Tibial nerve (tissue), 4 donors: Measurements from ENCODE around the gene CD34. TPM values are rescaled to one million over a fixed set of nuclear protein-coding genes. Genes with fewer than 3 reads are reported as not detected.

Experiments used
- DNase-seq, 2 donors: peaks; one replicate each; pipeline ENCODE4 v3.0.0-alpha.2; 2019; ENCODE audit warnings: low spot score in 2 of 2
- H3K27ac ChIP-seq, 4 donors: fragments of 200-600 bp; sonication (generic) in 3 of 4; one replicate each; pipeline ENCODE4 v1.5.1; 2017 to 2019; ENCODE audit warnings: mild to moderate bottlenecking in 1 of 4
- H3K27me3 ChIP-seq, 2 donors: fragments of 200-600 bp; sonication (generic) in 1 of 2; one replicate each; pipeline versions ENCODE4 v1.5.1 to v1.6.0; 2017 to 2019
- H3K36me3 ChIP-seq, 3 donors: fragments of 200-600 bp; sonication (generic); one replicate each; pipeline ENCODE4 v1.5.1; 2018 to 2019
- H3K4me1 ChIP-seq, 4 donors: fragments of 200-600 bp; sonication (generic) in 3 of 4; one replicate each; pipeline ENCODE4 v1.5.1; 2017 to 2019
- H3K4me3 ChIP-seq, 4 donors: fragments of 200-600 bp; sonication (generic) in 3 of 4; one replicate each; pipeline ENCODE4 v1.5.1; 2017 to 2019; ENCODE audit warnings: mild to moderate bottlenecking in 1 of 4, moderate library complexity in 1 of 4
- H3K9me3 ChIP-seq, 4 donors: fragments of 200-600 bp; sonication (generic) in 3 of 4; one replicate each; pipeline ENCODE4 v1.5.1; 2017 to 2019
- EP300 ChIP-seq, 2 donors: sonication (generic); formaldehyde crosslinking; IDR thresholded peaks; one replicate each; pipeline ENCODE4 v1.6.1; 2017; ENCODE audit warnings: antibody characterized with exemption in 2 of 2, mild to moderate bottlenecking in 1 of 2
- POLR2A ChIP-seq, 2 donors: fragments of 450-650 bp; IDR thresholded peaks; one replicate each; pipeline ENCODE4 v1.6.1; 2017; ENCODE audit warnings: antibody characterized with exemption in 2 of 2, mild to moderate bottlenecking in 2 of 2, moderate library complexity in 2 of 2
- WGBS, 2 donors: methylation state at CpG; one replicate each; pipeline ENCODE4 v1.1.5; 2018; 5-methylcytosine and 5-hydroxymethylcytosine counted together
- total RNA-seq, 4 donors: library from RNA; depleted of rRNA; stranded (reverse); fragments of >200 nt; gene quantifications; one replicate each; pipeline ENCODE4 v1.1.0, GENCODE V29; 2016
- TF ChIP-seq, protein P1 (sequence below), 5 experiments: fragments of 200-600 bp in 3 of 5; fragments of 450-650 bp in 2 of 5; sonication (generic) in 3 of 5; IDR thresholded peaks; one replicate each; pipeline ENCODE4 v1.5.1; 2016 to 2019; ENCODE audit warnings: antibody characterized with exemption in 5 of 5, mild to moderate bottlenecking in 3 of 5, moderate library complexity in 2 of 5

Gene CD34
- total RNA-seq, 4 donors from 2014 or later: 38.5 to 73.7 (median 55.3) TPM

DNA sequence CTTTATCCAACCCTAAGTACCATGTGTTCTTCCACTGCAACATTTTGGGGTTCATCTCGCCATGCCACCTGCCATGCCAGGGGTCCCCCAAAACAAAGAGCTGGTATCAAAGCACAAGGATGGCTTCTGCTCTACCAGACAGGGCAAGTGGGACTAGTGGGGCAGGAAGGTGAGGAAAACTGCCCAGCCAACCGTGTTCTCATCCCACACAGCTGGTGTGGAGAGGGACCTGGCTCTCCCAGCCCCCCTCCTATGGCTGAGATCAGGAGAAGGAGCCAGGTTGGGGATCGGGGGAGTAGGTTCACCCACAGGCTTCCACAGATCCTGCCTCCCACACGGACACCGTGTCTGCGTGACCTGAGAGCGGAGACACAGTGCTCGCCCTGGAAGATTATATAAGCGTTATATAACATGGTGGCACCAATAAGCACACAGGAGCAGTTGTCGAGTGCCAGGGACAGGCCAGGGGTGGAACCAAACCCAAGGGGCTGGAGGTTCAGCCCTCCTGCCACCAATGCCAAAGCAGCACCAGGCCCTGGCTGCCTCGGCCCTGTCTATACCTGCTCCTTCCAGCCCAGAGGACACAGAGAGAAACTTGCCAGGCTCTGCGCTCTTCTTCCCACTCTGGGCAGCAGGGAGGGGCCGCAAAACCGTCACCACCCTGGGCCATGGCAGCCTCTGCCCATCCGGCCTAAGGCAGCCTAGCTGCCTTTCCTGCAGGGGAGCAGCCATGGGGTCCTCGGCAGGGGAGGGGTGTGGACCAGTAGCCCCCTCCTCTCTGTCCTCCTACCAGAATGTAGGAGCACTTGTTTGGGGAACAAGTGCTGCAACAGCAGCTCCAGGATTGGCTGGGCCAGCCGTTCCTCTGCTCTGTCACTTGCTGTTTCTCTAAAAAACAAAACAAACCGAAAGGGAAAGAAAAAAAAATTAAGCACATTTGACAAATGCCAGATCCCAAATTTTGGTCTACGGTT, 43.5 kb downstream of the CD34 start:
- peaks cover 0 to 29% (median 0%) of the 10 kb centered on the region in 3 donors for H3K36me3 ChIP-seq
- no peak for DNase-seq
- H3K4me1 ChIP-seq: peaks cover 0 to 81% (median 49%) of the 10 kb centered on the region in 4 donors
- H3K27ac ChIP-seq: peak overlapping the region; percentile 94 to 99 (median 97)
- H3K4me3 ChIP-seq: peak overlapping the region; percentile 71 to 98 (median 84)
- H3K9me3 ChIP-seq: no peaks in the 10 kb centered on the region
- no peaks in the 10 kb centered on the region for H3K27me3 ChIP-seq
- WGBS, 2 donors: 35 to 38% methylated on average over 16 to 17 of the region's 19 CpGs
- no peak for TF ChIP-seq EP300 (IDR thresholded peaks at IDR 0.05)
- TF ChIP-seq, protein P1, sequence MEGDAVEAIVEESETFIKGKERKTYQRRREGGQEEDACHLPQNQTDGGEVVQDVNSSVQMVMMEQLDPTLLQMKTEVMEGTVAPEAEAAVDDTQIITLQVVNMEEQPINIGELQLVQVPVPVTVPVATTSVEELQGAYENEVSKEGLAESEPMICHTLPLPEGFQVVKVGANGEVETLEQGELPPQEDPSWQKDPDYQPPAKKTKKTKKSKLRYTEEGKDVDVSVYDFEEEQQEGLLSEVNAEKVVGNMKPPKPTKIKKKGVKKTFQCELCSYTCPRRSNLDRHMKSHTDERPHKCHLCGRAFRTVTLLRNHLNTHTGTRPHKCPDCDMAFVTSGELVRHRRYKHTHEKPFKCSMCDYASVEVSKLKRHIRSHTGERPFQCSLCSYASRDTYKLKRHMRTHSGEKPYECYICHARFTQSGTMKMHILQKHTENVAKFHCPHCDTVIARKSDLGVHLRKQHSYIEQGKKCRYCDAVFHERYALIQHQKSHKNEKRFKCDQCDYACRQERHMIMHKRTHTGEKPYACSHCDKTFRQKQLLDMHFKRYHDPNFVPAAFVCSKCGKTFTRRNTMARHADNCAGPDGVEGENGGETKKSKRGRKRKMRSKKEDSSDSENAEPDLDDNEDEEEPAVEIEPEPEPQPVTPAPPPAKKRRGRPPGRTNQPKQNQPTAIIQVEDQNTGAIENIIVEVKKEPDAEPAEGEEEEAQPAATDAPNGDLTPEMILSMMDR (IDR thresholded peaks at IDR 0.05): no peak
- no peak for TF ChIP-seq POLR2A (IDR thresholded peaks at IDR 0.05)

DNA sequence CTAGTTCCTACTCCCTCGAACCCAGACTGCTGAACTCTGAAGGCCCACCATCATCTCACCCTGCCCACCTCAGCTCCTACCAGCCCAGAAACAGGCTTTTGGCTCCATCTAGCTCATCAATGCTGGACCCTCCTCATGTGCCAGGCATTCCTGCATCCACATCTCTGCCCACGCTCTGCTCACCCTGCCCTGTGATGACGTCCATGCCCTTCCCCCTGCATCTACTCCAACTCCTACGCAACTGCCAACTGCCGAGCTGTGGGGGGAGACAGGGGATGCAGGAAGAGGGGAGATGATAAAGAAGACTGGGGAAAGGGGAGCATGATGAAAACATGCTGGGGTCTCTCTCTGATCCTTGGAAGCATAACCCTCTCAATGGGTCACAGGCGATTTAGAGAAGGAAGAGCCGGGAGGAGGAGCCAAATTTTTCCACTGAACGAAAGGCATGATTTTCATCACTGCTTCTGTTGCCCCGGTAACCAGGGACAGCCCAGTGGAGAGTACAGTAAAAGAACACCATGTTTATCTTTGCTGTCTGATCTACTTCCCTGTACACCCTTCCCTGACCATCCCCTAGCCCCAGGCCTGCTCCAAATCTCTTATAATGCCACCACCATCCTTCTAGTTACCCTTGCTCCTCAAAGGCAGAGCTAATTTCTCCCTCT, 44.3 kb downstream of the CD34 start:
- H3K4me3 ChIP-seq: peak overlapping the region; percentile 71 to 98 (median 84)
- peak; percentile 55 to 83 for DNase-seq
- TF ChIP-seq, protein P1 (IDR thresholded peaks at IDR 0.05): no peak
- TF ChIP-seq POLR2A (IDR thresholded peaks at IDR 0.05) (peak in 1 of 2 donors; percentile 9), EP300 (IDR thresholded peaks at IDR 0.05) (peak; percentile 43 to 75)
- H3K9me3 ChIP-seq: no peaks in the 10 kb centered on the region
- H3K36me3 ChIP-seq: peaks cover 0 to 34% (median 0%) of the 10 kb centered on the region in 3 donors
- H3K27ac ChIP-seq: peak overlapping the region; percentile 94 to 99 (median 97)
- peaks cover 0 to 84% (median 53%) of the 10 kb centered on the region in 4 donors for H3K4me1 ChIP-seq
- H3K27me3 ChIP-seq: no peaks in the 10 kb centered on the region
- WGBS, 2 donors: 15 to 26% methylated on average over 9 of the region's 9 CpGs

DNA sequence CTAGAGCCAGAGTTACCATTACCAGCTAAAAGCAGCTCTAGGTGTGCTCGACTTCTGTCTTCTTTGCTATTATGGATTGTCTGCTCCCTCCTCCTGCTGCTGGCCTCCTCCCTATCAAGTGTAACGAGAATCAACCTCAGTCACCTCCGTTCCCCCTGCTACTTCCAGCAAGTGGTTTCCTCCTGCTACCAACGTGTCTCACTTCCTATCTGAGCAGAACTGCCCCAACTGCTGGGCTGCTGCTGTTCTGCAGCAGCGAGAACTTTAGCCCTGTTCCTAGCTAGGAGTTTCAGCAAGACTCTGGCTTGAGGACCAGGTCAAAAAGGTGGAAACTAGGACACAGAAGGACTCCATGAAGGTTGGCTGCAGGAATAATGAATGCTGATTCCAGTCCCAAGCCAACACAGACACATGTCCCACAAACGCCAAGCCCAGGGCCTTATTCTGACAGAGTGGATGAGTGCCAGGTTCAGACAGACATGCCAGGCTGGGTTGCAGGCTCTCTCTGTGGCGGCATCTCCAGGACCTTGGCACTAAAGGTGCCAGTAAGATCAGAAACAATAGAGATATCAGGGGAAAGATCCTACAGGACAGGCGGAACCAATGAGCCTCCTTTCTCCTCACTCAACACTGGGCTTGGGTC, 46.9 kb downstream of the CD34 start:
- 68 to 80% methylated on average over 8 of the region's 8 CpGs for WGBS, 2 donors
- DNase-seq: no peak
- Histone ChIP-seq H3K36me3 (peaks cover 0 to 47% (median 0%) of the 10 kb centered on the region in 3 donors), H3K9me3 (no peaks in the 10 kb centered on the region), H3K27me3 (no peaks in the 10 kb centered on the region), H3K27ac (peak overlapping the region; percentile 37 to 99 (median 68)), H3K4me1 (peaks cover 0 to 75% (median 40%) of the 10 kb centered on the region in 4 donors), H3K4me3 (no peak overlapping the region)
- TF ChIP-seq POLR2A (IDR thresholded peaks at IDR 0.05) (no peak), EP300 (IDR thresholded peaks at IDR 0.05) (peak in 1 of 2 donors; percentile 18)

DNA sequence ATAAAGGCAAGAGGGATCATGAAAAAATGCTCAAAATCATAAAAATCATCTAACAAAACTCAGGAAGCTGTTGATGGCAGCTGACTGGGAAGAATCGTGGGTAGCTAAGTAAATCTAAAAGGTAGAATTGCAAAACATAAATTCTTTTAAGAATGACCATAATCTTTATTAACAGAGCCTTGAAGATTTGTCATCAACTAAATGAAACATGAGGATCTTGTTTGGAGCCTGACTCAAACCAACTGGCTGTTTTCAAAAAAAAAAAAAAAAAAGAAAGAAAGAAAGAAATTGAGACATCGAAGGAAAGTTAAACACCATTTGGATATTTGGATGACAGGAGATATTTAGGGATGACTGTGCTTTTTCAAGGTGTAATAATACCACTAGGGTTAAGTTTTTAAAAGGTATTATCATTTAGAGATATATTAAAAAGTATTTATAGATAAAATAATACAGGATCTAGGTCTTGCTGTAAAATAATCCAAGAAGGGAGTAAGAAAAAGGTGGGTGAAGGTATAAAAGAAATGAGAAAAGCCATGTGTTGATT, 48.6 kb downstream of the CD34 start:
- Histone ChIP-seq H3K27me3 (no peaks in the 10 kb centered on the region), H3K4me3 (no peak overlapping the region), H3K36me3 (peaks cover 0 to 47% (median 0%) of the 10 kb centered on the region in 3 donors), H3K27ac (peak overlapping the region in 2 of 4 donors; percentile 26 to 55), H3K4me1 (peaks cover 0 to 86% (median 43%) of the 10 kb centered on the region in 4 donors), H3K9me3 (no peaks in the 10 kb centered on the region)
- WGBS, 2 donors: 75 to 81% methylated on average over 2 of the region's 2 CpGs
- no peak for TF ChIP-seq EP300 (IDR thresholded peaks at IDR 0.05)
- TF ChIP-seq POLR2A (IDR thresholded peaks at IDR 0.05): no peak
- TF ChIP-seq, protein P1 (IDR thresholded peaks at IDR 0.05): no peak
- no peak for DNase-seq
